Measurements from ENCODE around the gene GRP.

GRP gene

GRCh38 chr18:59219672-59220163 is at the start of gene GRP:
Gene GRP, plus strand, starts transcription at chr18:59220158. Its CDS starts 108 bp downstream, at chr18:59220266.
- no peak for DNase-seq

- DNase-seq: no peak
Observed at GRCh38 chr18:59172664-59173249, 47.2 kb upstream of the GRP start.

GRCh38 chr18:59177485-59177884 is 42.5 kb upstream of the GRP start:
- DNase-seq: no peak

DNA sequence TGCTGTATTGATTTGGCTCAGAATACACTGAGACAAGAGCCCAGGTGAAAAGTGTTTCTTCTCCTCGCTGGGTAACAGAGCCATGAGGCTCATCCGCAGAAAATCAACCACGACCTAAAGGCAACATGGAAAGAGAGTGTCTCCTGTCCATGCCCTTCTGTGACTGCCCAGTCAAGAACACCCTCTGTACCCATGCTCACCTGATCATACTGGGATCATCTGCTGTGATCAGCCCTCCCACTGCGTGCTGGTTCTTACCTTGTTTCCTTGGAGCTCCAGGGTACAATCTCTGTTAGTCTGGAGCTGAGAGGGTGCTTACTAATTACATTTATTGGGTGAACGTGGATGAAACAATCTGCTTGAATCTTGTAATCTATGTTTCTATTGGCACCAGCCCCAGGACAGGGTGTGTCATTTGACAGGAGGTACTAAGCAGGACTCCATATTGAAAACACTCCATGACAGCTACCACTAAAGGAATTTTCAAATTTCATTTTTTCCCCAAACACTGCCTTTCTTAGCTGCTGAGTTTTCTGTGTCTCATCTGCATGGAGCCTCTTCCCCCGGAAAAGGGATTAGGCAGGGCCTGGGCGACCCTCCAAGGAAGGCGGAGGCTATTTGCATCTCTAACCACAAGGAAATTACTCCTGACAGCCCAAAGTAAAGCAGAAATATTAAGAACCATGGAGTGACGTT is 39.7 kb upstream of the GRP start:
- no peak for DNase-seq

GRCh38 chr18:59182673-59183072 is 37.3 kb upstream of the GRP start:
- DNase-seq: no peak

GRCh38 chr18:59189008-59189407 is 30.9 kb upstream of the GRP start:
- DNase-seq: no peak

DNA sequence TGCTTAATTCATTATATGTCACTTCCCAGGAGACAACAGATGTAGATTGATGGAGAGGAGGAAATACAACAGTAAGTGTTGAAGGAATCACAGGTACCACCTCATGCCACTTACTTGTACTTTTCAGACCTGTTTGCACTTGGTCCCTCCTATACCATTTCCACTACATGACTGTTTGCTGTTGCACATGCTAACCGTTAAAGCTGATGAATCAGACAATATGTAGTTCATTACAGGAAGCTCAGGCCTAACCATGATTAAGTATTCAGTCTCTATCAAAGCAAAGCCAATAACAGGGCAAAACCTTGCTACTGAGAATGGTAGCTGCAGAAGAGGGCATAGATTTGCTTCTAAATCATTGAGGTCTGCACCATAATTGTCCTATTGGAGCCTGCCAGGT is 30.2 kb upstream of the GRP start:
- DNase-seq: no peak

DNA sequence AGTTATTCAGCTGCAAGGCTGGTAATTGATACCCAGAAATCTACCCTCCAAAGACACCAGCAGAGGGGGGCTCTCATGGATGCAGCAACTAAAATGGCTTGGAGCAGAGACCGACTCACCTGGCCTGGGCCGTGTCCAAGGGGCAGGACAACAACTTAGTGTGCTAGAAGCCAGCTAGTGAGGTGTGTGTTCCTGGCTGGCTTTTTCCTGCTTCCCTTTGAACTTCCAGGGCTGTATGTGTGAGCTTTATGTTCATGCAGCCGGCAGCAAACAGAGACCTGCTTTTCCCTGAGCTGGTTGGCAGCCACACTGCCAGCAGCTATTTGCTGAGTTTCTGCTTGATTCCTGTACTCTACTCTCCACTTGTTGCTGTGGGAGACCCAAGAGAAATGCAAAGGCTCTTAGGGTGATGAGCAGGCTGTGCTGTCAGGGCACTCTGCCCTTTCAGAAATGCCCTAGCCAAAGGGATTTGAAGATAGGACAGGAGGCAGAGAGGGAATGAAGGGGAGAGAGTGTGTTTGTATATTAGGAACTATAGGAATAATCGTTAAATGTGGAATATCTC is 23.7 kb upstream of the GRP start:
- DNase-seq: no peak

GRCh38 chr18:59197636-59198035 is 22.3 kb upstream of the GRP start:
- DNase-seq: no peak

- DNase-seq: no peak
Observed at GRCh38 chr18:59198215-59198614, 21.7 kb upstream of the GRP start.

GRCh38 chr18:59200787-59201186 is 19.2 kb upstream of the GRP start:
- no peak for DNase-seq

DNA sequence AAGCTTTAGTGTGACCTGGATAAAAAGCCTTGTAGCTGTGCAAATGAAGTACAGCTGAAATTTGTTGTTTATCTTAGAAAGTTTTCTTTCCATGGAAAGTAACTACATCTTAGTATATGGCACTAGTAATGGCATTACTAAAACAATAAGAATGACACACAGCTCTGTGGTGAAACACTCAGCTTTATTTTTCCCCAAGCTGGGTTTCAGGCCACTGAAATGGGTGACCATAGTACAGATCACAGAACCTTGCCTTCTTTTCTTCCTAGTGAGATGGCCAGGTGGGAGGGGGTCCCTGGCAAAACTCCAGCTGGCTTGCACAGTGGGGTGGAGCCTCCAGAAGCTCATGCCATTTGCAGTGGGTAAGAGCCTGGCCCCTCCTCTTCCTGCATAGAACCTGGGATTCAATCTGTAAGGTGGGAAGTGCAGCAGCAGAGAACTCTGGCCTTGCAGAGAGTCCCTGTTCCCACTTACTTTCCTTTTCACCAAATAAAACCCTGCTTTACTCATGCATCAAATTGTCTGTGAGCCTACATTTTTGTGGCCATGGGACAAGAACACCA is 17.6 kb upstream of the GRP start:
- DNase-seq: no peak

DNA sequence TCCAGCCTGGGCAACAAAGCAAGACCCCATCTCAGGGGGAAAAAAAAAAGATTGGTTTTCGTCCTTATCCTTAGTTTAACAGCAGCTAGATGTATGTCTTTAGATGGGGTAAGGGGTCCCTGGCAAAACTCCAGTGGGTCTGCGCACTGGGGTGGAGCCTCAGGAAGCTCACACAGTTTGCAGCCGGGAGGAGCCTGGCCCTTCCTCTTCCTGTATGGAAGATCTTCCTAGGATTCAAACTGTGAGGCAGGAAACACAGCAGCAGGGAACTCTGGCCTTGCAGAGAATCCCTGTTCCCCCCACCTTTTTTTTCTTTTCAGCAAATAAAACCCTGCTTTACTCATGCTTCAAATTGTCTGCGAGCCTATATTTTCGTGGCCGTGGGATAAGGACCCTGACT is 12.5 kb upstream of the GRP start:
- DNase-seq: no peak

DNA sequence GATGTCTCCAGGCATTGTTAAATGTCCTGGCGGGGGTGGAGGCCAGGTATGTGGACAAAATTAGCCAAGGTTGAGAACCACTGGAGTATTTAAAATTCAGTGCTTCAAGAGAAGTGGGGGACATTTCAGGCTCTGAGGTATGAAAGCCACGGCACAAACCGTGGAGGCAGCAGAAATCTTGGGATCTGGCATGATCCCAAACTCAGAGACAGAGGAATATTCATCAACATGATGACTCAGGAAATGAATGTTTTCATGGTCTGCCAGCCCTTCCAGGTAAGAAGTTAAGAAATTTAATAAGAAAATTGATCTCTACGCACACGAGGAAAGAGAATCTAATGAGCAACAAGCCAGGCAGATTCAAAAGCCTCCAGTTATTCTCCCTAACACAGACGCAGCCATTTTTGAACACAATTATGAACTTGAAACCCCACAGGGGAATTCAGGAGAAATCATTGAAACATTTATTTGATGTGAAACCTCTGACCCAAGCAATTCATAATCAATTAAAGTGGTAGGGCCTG is 11.3 kb upstream of the GRP start:
- no peak for DNase-seq

DNA sequence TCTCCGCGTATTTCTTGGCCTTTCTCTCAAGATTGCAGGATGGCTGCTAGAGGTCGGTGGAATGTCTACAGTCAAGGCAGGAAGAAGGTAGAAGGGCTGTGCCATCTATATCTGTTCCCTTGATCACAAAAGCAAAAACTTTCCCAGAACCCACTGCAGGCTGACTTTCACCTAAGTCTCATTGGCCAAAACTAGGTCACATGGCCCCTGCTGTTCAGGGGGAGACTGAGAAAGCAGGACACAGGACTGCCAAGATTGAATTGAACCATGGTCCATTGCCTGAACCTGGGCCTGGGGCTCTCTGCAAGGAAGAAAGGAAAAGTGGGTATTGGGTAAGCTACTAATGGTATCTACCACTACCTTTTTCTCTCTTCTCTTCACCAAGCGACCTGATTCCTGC is 9.7 kb upstream of the GRP start:
- DNase-seq: no peak

- DNase-seq: no peak
Observed at GRCh38 chr18:59211629-59212028, 8.3 kb upstream of the GRP start.

DNA sequence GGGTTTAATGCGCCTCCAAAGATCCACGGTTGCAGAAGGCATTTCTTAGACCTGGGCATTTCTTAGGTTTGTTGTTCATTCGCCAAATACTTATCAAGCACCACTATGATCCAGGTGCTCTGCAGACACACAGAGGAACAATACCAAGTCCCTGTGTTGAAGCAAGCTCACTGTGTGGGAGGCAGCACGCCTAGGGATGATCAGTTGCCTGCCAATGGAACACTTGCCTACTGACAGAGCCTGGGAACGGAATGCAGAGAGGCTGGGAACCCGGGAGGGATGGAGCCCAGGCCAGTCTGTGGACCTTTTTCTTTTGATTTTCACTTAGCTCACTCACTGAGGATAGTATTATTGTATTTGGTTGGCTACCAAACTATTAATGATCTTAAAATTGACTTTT is 1.9 kb upstream of the GRP start:
- DNase-seq: no peak

DNA sequence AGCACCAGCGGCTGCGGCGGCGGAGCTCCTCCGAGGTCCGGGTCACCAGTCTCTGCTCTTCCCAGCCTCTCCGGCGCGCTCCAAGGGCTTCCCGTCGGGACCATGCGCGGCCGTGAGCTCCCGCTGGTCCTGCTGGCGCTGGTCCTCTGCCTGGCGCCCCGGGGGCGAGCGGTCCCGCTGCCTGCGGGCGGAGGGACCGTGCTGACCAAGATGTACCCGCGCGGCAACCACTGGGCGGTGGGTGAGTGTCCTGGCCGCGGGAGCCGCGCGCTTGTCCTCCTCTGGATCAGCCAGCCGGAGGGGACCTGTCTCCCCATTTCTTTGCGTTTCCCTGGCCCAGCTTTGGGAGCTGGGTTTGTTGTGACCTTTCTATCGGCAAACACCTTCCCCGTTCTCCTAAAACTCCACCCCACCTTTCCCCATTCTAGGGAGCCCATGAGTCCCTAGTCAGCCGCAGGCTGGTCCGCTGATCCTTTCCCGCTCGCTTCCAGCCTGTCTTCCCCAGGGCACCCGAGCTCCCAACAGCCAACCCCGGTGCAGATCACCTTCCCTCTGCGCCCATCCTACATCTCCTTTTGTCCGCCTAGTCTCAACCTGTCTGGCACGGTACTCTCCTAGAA is 316 bp downstream of the GRP start:
- no peak for DNase-seq

DNA sequence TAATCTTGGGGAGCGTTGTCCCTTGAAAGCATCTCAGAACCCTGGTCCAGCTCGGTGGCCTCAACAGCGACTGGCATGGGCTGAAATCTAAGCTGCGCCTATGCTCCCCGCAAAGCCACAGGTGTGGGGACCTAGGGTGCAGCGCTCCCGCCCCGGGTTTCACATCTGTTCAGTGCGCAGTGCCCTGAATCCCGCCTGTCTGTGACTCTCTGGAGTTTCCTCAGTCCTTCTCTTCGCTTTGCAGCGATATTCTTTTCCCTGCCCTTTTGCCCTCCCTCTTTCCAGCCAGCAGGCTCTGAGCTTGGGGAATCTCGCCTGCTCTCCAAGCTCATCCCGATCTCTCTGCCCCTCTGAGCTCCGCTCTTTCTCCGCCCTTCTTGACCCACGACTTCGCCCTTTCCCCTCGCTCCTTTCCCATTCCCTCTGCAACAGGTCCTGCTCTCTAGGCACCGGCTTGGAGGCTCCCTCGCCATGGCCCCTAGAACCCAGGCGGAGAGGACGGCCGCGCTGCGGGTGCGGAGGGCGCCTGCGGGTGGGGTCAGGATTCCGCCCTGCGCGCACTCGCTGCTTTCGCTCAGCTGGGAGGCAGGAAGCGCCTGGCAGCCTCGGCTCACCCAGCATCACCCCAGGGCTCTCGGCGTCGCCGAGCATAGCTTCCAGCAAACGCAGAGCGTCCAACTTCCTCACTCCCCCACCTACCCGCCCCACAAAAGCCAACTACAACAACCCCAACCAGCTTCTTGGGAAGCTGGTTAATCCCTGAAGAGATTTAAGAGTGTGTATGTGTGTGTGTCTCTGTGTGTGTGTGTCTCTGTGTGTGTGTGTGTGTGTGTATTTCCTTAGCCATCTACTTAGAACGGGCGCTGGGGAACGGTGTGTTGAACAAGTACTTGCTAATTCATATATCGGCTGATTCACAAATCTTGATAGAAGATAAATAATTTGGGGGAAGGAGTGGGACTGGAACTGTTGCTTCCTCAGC is 1.1 kb downstream of the GRP start:
- DNase-seq: no peak

- no peak for DNase-seq
Observed at GRCh38 chr18:59222341-59222740, 2.4 kb downstream of the GRP start.

DNA sequence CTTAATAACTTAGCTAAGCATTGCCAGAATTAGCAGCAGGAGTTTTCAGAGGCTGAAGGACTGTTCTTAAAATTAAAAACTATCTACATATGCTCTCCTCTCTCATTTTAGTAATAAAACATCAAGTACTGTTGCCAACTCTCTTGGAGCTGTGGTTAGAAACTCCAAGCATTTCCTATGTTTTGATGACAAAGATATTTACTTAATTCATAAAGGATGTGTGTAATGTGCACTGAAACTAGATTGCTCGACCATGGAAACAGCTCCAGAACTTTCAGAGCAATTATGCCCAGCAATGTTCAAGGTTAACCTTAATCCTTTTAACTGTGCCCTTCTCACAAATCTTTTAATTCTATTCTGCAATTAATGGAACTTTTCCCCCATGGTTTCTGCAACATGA is 8.4 kb downstream of the GRP start:
- no peak for DNase-seq

DNA sequence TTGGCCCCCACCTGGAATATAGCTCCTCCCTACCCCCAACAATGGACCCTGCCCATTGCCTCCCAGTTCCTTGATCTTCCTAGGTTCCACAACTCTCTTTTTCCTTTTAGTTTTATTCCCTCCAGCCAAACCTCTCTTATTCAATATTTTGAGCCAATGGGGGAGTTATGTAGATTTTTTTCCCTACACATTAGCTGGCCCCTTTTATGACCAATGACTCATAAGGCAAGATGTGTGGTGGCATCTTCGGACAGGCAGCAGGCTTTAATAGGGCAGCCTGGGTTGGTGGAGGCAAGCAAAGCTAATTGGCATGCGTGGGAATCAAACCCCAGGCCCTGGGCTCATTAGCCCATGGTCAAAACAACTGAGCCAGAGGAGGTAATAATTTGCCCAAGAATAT is 9.2 kb downstream of the GRP start:
- DNase-seq: no peak

All from NCI-H226 (cell line).